ENCODE measurements around the gene SERINC1.
A peak's percentile ranks its signal among the peaks of the same experiment; 100 is the strongest.

SERINC1 gene

DNA sequence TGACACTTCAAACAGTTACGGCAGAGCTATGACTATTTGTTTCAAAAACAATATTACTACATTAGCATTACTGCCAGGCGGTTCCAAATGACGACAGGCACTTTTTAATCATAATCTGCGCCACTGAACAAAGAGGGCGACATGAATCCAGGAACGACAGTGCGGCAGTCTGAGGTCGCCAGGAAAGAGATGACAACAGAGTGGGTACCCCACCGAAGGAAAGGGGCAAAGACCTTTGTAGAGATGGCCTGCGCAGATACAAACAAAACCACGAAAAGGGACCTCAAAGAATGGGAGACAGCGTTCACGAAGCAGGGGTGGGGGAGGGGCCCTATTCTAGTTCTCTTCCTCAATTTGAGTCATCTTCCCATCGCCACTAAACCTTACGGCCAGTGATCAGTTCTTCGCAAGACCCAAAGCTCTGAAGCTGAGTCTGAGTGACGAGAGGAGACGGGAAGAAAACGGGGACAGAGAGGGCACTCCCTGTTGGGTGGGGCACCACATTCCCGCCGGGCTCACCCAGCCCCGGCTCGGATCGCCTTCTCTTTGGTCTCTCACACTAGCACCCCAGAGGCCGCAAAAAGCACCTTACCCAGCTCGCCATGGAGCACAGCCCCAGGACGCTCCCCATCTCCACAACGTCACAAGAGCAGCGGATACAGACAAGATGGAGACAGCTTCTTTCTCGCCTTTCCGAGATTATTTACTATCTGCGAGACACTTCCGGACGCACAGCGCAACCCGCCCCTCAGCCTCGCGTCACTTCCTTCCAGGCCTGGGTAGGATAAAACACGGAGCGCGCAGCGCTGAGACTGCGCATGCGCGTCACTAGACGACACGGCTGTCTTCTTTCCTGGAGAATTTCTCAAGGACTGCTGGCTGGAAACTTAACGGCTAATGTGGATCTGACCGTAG, at the start of gene SERINC1:
SERINC1 (minus strand) TSS at position 701 of the 915 bp plus-strand sequence; CDS start at position 631, 70 bp downstream.
- TF ChIP-seq EP300 (IDR thresholded peaks at IDR 0.05; ENCODE audit: borderline replicate concordance) (no peak), TAF1 (IDR thresholded peaks at IDR 0.05; ENCODE audit: low read depth) (peak; percentile 58), TCF12 (IDR thresholded peaks at IDR 0.05; ENCODE audit: low read depth) (peak; percentile 20; the same call in 1 of the 2 replicates), YY1 (IDR thresholded peaks at IDR 0.05; ENCODE audit: low read depth) (peak; percentile 53; the same call in 1 of the 2 replicates), EGR1 (IDR thresholded peaks at IDR 0.05) (no peak), CREB1 (IDR thresholded peaks at IDR 0.05; ENCODE audit: low read depth) (peak; percentile 71), CEBPB (IDR thresholded peaks at IDR 0.05) (no peak; the same call in 1 of the 2 replicates), FOXM1 (IDR thresholded peaks at IDR 0.05; ENCODE audit: borderline replicate concordance, low read depth) (no peak)
- TF ChIP-seq, protein P1, sequence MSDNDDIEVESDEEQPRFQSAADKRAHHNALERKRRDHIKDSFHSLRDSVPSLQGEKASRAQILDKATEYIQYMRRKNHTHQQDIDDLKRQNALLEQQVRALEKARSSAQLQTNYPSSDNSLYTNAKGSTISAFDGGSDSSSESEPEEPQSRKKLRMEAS (IDR thresholded peaks at IDR 0.05): no peak; the same call in 1 of the 2 replicates

DNA sequence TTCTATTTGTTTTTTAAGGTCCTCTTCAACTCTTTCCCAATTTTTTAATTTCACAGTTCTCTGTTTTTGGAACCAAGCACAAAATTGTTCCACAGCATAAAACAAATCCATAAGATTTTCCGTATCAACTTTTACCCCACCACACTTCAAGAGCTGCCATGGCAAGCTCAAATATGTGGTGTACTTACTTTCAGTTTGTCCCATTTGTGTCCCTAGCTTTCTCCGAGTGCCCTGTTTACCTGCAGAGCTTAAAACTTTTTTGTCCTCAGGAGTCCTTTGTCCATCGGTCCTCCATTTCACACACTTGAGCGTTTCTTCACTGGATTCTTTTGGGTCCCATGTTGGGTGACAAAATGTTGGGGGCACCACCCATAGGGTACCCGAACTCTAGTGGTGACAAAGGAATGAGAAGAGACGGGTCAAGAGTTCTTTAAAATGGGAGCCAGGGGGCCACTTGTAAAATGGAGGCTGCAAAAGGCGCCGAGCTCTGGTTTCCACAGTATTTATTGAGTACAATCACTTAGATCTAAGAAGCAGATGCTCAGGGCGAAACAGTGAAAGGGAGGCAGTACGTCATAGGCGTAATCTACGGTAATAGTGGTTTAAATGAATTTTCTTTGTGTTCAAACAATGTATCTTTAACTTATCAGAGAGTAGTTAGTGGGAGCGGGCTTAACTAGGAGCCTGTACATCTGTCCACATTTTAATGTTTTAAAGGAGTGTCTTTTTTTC, 39.8 kb upstream of the SERINC1 start:
- TF ChIP-seq TEAD4 (IDR thresholded peaks at IDR 0.05): no peak
- TF ChIP-seq, protein P2, sequence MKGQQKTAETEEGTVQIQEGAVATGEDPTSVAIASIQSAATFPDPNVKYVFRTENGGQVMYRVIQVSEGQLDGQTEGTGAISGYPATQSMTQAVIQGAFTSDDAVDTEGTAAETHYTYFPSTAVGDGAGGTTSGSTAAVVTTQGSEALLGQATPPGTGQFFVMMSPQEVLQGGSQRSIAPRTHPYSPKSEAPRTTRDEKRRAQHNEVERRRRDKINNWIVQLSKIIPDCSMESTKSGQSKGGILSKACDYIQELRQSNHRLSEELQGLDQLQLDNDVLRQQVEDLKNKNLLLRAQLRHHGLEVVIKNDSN (IDR thresholded peaks at IDR 0.05): no peak
- TF ChIP-seq TCF12 (IDR thresholded peaks at IDR 0.05; ENCODE audit: low read depth): no peak
- TF ChIP-seq RAD21 (IDR thresholded peaks at IDR 0.05; ENCODE audit: low read depth): no peak
- TF ChIP-seq NFIC (IDR thresholded peaks at IDR 0.05): no peak
- TF ChIP-seq, protein P1 (IDR thresholded peaks at IDR 0.05): no peak
- TF ChIP-seq FOXM1 (IDR thresholded peaks at IDR 0.05; ENCODE audit: borderline replicate concordance, low read depth): no peak
- TF ChIP-seq YY1 (IDR thresholded peaks at IDR 0.05; ENCODE audit: low read depth): no peak
- TF ChIP-seq EP300 (IDR thresholded peaks at IDR 0.05; ENCODE audit: borderline replicate concordance): no peak
- TF ChIP-seq, protein P3, sequence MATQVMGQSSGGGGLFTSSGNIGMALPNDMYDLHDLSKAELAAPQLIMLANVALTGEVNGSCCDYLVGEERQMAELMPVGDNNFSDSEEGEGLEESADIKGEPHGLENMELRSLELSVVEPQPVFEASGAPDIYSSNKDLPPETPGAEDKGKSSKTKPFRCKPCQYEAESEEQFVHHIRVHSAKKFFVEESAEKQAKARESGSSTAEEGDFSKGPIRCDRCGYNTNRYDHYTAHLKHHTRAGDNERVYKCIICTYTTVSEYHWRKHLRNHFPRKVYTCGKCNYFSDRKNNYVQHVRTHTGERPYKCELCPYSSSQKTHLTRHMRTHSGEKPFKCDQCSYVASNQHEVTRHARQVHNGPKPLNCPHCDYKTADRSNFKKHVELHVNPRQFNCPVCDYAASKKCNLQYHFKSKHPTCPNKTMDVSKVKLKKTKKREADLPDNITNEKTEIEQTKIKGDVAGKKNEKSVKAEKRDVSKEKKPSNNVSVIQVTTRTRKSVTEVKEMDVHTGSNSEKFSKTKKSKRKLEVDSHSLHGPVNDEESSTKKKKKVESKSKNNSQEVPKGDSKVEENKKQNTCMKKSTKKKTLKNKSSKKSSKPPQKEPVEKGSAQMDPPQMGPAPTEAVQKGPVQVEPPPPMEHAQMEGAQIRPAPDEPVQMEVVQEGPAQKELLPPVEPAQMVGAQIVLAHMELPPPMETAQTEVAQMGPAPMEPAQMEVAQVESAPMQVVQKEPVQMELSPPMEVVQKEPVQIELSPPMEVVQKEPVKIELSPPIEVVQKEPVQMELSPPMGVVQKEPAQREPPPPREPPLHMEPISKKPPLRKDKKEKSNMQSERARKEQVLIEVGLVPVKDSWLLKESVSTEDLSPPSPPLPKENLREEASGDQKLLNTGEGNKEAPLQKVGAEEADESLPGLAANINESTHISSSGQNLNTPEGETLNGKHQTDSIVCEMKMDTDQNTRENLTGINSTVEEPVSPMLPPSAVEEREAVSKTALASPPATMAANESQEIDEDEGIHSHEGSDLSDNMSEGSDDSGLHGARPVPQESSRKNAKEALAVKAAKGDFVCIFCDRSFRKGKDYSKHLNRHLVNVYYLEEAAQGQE (IDR thresholded peaks at IDR 0.05; ENCODE audit: low read depth): no peak
- no peak for TF ChIP-seq ZBTB7A (IDR thresholded peaks at IDR 0.05; ENCODE audit: low read depth)
- TF ChIP-seq CREB1 (IDR thresholded peaks at IDR 0.05; ENCODE audit: low read depth): no peak
- no peak for TF ChIP-seq TAF1 (IDR thresholded peaks at IDR 0.05; ENCODE audit: low read depth)
- TF ChIP-seq CEBPB (IDR thresholded peaks at IDR 0.05): no peak
- no peak for TF ChIP-seq EGR1 (IDR thresholded peaks at IDR 0.05)

DNA sequence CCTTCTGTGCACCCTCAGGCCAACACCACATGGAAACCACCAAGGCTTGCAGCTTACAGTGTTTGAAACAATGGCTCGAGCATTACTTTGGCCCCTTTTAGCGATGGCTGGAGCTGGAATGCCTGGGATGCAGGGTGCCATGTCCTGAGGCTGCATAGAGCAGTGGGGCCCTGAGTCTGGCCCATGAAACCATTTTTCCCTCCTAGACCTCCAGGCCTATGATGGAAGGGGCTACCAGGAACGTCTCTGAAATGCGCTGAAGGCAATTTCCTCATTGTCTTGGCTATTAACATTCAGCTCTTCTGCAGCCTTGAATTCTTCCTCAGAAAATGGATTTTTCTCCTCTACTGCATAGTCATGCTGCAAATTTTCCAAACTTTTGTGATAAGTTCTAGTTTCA, 29.9 kb upstream of the SERINC1 start:
- TF ChIP-seq RAD21 (IDR thresholded peaks at IDR 0.05; ENCODE audit: low read depth) (no peak), TAF1 (IDR thresholded peaks at IDR 0.05; ENCODE audit: low read depth) (no peak), TCF12 (IDR thresholded peaks at IDR 0.05; ENCODE audit: low read depth) (no peak), EGR1 (IDR thresholded peaks at IDR 0.05) (no peak), FOXM1 (IDR thresholded peaks at IDR 0.05; ENCODE audit: borderline replicate concordance, low read depth) (no peak)
- TF ChIP-seq, protein P2 (IDR thresholded peaks at IDR 0.05): no peak
- TF ChIP-seq, protein P3 (IDR thresholded peaks at IDR 0.05; ENCODE audit: low read depth): no peak
- TF ChIP-seq, protein P1 (IDR thresholded peaks at IDR 0.05): no peak

DNA sequence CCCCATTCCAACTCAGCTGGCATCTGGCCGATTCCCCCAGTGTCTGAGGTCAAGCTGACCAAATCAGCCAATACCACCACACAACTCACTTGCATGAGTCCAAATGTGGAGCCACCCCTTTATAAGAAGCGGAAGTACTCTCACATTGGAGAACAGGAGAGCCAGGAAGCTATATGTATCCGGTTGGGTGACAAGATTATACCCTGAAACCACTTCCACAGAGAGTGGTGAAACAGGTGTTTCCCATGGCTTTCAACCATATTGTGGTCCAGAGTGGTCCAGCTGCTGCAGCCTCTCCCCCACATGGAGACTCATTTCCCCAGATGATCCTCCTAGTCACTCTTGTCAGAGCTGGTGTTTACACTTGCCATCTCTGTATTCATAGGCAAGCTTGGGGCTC, 24.0 kb upstream of the SERINC1 start:
- no peak for TF ChIP-seq TCF12 (IDR thresholded peaks at IDR 0.05; ENCODE audit: low read depth)
- no peak for TF ChIP-seq EGR1 (IDR thresholded peaks at IDR 0.05)
- TF ChIP-seq TEAD4 (IDR thresholded peaks at IDR 0.05): no peak
- TF ChIP-seq, protein P1 (IDR thresholded peaks at IDR 0.05): no peak
- no peak for TF ChIP-seq RAD21 (IDR thresholded peaks at IDR 0.05; ENCODE audit: low read depth)
- TF ChIP-seq ZBTB7A (IDR thresholded peaks at IDR 0.05; ENCODE audit: low read depth): no peak
- TF ChIP-seq CREB1 (IDR thresholded peaks at IDR 0.05; ENCODE audit: low read depth): no peak
- TF ChIP-seq YY1 (IDR thresholded peaks at IDR 0.05; ENCODE audit: low read depth): no peak
- TF ChIP-seq, protein P3 (IDR thresholded peaks at IDR 0.05; ENCODE audit: low read depth): no peak
- no peak for TF ChIP-seq TAF1 (IDR thresholded peaks at IDR 0.05; ENCODE audit: low read depth)
- no peak for TF ChIP-seq CEBPB (IDR thresholded peaks at IDR 0.05)
- no peak for TF ChIP-seq EP300 (IDR thresholded peaks at IDR 0.05; ENCODE audit: borderline replicate concordance)
- no peak for TF ChIP-seq FOXM1 (IDR thresholded peaks at IDR 0.05; ENCODE audit: borderline replicate concordance, low read depth)
- TF ChIP-seq, protein P2 (IDR thresholded peaks at IDR 0.05): no peak
- TF ChIP-seq NFIC (IDR thresholded peaks at IDR 0.05): no peak

All from Ishikawa (cell line).